Esophagus squamous epithelium (tissue), 4 donors: ENCODE results near the gene ARHGEF33.

ENCODE experiments used
- POLR2A ChIP-seq, 4 donors: fragments of 450-650 bp; IDR thresholded peaks; one replicate each; pipeline ENCODE4 v1.6.1; 2017; ENCODE audit warnings: antibody characterized with exemption in 4 of 4, mild to moderate bottlenecking in 4 of 4, moderate library complexity in 3 of 4
- TF ChIP-seq, protein P1 (sequence below), 6 experiments: fragments of 450-650 bp in 4 of 6; fragments of 200-600 bp in 2 of 6; sonication (generic) in 2 of 6; IDR thresholded peaks; one replicate each; pipeline ENCODE4 v1.5.1; 2016 to 2019; ENCODE audit warnings: antibody characterized with exemption in 6 of 6, mild to moderate bottlenecking in 4 of 6, moderate library complexity in 4 of 6

DNA sequence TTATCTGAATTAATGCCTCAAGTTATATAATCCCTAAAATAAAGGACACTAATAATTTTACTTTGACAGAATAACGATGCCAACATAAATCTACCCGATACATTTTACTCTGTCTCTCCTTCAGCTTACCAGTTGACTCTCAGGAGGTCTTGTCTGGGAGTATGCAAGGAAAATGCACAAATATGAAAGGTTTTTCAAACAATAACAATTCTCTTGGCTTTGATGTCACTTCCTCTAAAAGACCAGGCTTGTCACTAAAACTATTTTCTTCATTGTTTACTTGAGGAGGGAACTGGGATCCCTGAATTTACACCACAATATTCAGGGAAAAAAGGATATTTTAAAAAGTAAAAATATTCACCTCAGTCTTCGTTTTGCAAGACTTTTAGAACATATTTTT lies 134.0 kb downstream of the ARHGEF33 start:
- TF ChIP-seq, protein P1, sequence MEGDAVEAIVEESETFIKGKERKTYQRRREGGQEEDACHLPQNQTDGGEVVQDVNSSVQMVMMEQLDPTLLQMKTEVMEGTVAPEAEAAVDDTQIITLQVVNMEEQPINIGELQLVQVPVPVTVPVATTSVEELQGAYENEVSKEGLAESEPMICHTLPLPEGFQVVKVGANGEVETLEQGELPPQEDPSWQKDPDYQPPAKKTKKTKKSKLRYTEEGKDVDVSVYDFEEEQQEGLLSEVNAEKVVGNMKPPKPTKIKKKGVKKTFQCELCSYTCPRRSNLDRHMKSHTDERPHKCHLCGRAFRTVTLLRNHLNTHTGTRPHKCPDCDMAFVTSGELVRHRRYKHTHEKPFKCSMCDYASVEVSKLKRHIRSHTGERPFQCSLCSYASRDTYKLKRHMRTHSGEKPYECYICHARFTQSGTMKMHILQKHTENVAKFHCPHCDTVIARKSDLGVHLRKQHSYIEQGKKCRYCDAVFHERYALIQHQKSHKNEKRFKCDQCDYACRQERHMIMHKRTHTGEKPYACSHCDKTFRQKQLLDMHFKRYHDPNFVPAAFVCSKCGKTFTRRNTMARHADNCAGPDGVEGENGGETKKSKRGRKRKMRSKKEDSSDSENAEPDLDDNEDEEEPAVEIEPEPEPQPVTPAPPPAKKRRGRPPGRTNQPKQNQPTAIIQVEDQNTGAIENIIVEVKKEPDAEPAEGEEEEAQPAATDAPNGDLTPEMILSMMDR (IDR thresholded peaks at IDR 0.05), result no peak
- no peak for TF ChIP-seq POLR2A (IDR thresholded peaks at IDR 0.05)
